Neural progenitor cell (in vitro differentiated cells): Measurements from ENCODE around the gene IRGC. TPM values are rescaled to one million over a fixed set of nuclear protein-coding genes. Genes with fewer than 3 reads are reported as not detected.

Experiments used
- DNase-seq: peaks from one replicate; pipeline ENCODE4 v3.0.0-alpha.2; 2016; ENCODE audit warnings: low spot score
- H2AFZ ChIP-seq: fragments of 200-600 bp; sonication (generic); replicated peaks from 2 replicates; pipeline ENCODE4 v1.6.1; 2016; ENCODE audit warnings: antibody characterized with exemption
- H3F3A ChIP-seq: fragments of 200-600 bp; sonication (generic); 2 replicates; pipeline ENCODE4 v1.6.1; 2016; ENCODE audit warnings: antibody characterized with exemption, low read depth
- H3K27ac ChIP-seq: fragments of 200-600 bp; sonication (generic); 2 replicates; pipeline ENCODE4 v1.5.1; 2016; ENCODE audit warnings: mild to moderate bottlenecking
- H3K27me3 ChIP-seq: fragments of 200-600 bp; sonication (generic); 2 replicates; pipeline ENCODE4 v1.6.1; 2016; ENCODE audit warnings: mild to moderate bottlenecking, moderate library complexity
- H3K36me3 ChIP-seq: fragments of 200-600 bp; sonication (generic); 2 replicates; pipeline ENCODE4 v1.5.1; 2016
- H3K4me1 ChIP-seq: fragments of 200-600 bp; sonication (generic); 2 replicates; pipeline ENCODE4 v1.6.1; 2016; ENCODE audit warnings: mixed run types
- H3K4me2 ChIP-seq: fragments of 200-600 bp; sonication (generic); 2 replicates; pipeline ENCODE4 v1.6.1; 2016
- H3K4me3 ChIP-seq: fragments of 200-600 bp; sonication (generic); 2 replicates; pipeline ENCODE4 v1.5.1; 2016
- H3K79me2 ChIP-seq: fragments of 200-600 bp; sonication (generic); 2 replicates; pipeline ENCODE4 v1.6.1; 2016; ENCODE audit warnings: low read depth
- H3K9ac ChIP-seq: fragments of 200-600 bp; sonication (generic); 2 replicates; pipeline ENCODE4 v1.6.1; 2016
- H3K9me3 ChIP-seq: fragments of 200-600 bp; sonication (generic); 2 replicates; pipeline ENCODE4 v1.5.1; 2016; ENCODE audit warnings: low read depth
- H4K20me1 ChIP-seq: fragments of 200-600 bp; sonication (generic); 2 replicates; pipeline ENCODE4 v1.6.1; 2016; ENCODE audit warnings: low read depth
- H3K27ac Mint-ChIP-seq: 3 replicates; pipeline ENCODE4 v1.8.0; 2021; ENCODE audit warnings: mixed read lengths
- H3K27me3 Mint-ChIP-seq: 2 replicates; pipeline ENCODE4 v1.8.0; 2022; ENCODE audit warnings: low read depth, mild to moderate bottlenecking, inconsistent platforms, moderate library complexity, mixed read lengths; ENCODE audit not compliant: insufficient read depth
- H3K36me3 Mint-ChIP-seq: 3 replicates; pipeline ENCODE4 v1.8.0; 2021; ENCODE audit warnings: mixed read lengths
- H3K4me1 Mint-ChIP-seq: 3 replicates; pipeline ENCODE4 v1.8.0; 2021; ENCODE audit warnings: mixed read lengths
- H3K4me3 Mint-ChIP-seq: 3 replicates; pipeline ENCODE4 v1.8.0; 2021; ENCODE audit warnings: mild to moderate bottlenecking, moderate library complexity, mixed read lengths
- H3K9me3 Mint-ChIP-seq: 3 replicates; pipeline ENCODE4 v1.8.0; 2020; ENCODE audit warnings: mixed read lengths
- EZH2 ChIP-seq: fragments of 200-600 bp; sonication (generic); IDR thresholded peaks from 2 replicates; pipeline ENCODE4 v1.6.1; 2017; ENCODE audit warnings: antibody characterized with exemption, mild to moderate bottlenecking, moderate library complexity
- EZH2phosphoT487 ChIP-seq: fragments of 200-600 bp; sonication (generic); IDR thresholded peaks from 2 replicates; pipeline ENCODE4 v1.6.1; 2017; ENCODE audit warnings: antibody characterized with exemption
- total RNA-seq: library from RNA; depleted of rRNA; stranded (reverse); fragments of >200 nt; gene quantifications from 2 replicates; pipeline ENCODE4 v1.2.3, GENCODE V29; 2015; ENCODE audit warnings: low replicate concordance
- TF ChIP-seq, protein P1 (sequence below): fragments of 200-600 bp; sonication (generic); IDR thresholded peaks from 2 replicates; pipeline ENCODE4 v1.5.1; 2017; ENCODE audit warnings: antibody characterized with exemption, mild to moderate bottlenecking

Gene IRGC
- total RNA-seq, 1 donor from 2014 or later: not detected

DNA sequence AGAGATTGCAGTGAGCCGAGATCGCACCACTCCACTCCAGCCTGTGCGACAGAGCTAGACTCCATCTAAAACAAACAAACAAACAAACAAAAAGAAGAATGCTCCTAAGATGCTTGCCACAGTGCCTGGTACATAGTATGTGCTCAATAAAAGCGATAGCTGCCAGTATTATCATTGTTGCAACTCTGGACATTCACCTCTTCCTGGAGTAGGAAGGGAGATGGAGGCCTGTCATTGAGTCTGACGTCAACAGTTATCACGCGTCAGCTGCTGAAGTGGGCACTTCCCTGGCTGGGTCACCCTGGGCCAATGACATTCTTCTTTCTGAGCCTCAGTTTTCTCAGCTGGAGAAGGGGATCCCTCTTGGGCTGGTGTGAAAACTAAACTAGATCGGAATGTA, 41.7 kb upstream of the IRGC start:
- DNase-seq: no peak
- TF ChIP-seq, protein P1, sequence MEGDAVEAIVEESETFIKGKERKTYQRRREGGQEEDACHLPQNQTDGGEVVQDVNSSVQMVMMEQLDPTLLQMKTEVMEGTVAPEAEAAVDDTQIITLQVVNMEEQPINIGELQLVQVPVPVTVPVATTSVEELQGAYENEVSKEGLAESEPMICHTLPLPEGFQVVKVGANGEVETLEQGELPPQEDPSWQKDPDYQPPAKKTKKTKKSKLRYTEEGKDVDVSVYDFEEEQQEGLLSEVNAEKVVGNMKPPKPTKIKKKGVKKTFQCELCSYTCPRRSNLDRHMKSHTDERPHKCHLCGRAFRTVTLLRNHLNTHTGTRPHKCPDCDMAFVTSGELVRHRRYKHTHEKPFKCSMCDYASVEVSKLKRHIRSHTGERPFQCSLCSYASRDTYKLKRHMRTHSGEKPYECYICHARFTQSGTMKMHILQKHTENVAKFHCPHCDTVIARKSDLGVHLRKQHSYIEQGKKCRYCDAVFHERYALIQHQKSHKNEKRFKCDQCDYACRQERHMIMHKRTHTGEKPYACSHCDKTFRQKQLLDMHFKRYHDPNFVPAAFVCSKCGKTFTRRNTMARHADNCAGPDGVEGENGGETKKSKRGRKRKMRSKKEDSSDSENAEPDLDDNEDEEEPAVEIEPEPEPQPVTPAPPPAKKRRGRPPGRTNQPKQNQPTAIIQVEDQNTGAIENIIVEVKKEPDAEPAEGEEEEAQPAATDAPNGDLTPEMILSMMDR: no peak
- TF ChIP-seq EZH2phosphoT487 (no peak), EZH2 (no peak)
- H3K27ac Mint-ChIP-seq: no peak overlapping the region
- peaks cover 16% of the 10 kb centered on the region for H3F3A ChIP-seq
- no peak overlapping the region for H3K4me2 ChIP-seq
- no peak overlapping the region for H3K27ac ChIP-seq
- H3K4me3 Mint-ChIP-seq: no peak overlapping the region
- peaks cover 23% of the 10 kb centered on the region for H3K27me3 ChIP-seq
- no peaks in the 10 kb centered on the region for H3K9me3 ChIP-seq
- H3K36me3 ChIP-seq: no peaks in the 10 kb centered on the region
- H3K27me3 Mint-ChIP-seq: peaks cover 23% of the 10 kb centered on the region
- H3K4me3 ChIP-seq: no peak overlapping the region
- no peaks in the 10 kb centered on the region for H3K9me3 Mint-ChIP-seq
- H3K4me1 Mint-ChIP-seq: peaks cover 19% of the 10 kb centered on the region
- no peaks in the 10 kb centered on the region for H4K20me1 ChIP-seq
- H3K9ac ChIP-seq: no peak overlapping the region
- peaks cover 13% of the 10 kb centered on the region for H3K4me1 ChIP-seq
- no peaks in the 10 kb centered on the region for H3K79me2 ChIP-seq
- H3K36me3 Mint-ChIP-seq: no peaks in the 10 kb centered on the region
- no peak overlapping the region for H2AFZ ChIP-seq

GRCh38 chr19:43674596-43674995, 41.3 kb upstream of the IRGC start:
- Histone ChIP-seq H3K4me1 (peaks cover 13% of the 10 kb centered on the region), H3K27ac (no peak overlapping the region), H3K36me3 (no peaks in the 10 kb centered on the region), H3K9ac (no peak overlapping the region), H3F3A (peaks cover 12% of the 10 kb centered on the region), H3K27me3 (peaks cover 19% of the 10 kb centered on the region), H3K9me3 (no peaks in the 10 kb centered on the region), H2AFZ (no peak overlapping the region), H3K79me2 (no peaks in the 10 kb centered on the region), H3K4me2 (no peak overlapping the region), H3K4me3 (no peak overlapping the region), H4K20me1 (no peaks in the 10 kb centered on the region)
- no peaks in the 10 kb centered on the region for H3K36me3 Mint-ChIP-seq
- TF ChIP-seq EZH2phosphoT487 (no peak), EZH2 (no peak)
- TF ChIP-seq, protein P1: no peak
- H3K9me3 Mint-ChIP-seq: no peaks in the 10 kb centered on the region
- DNase-seq: no peak
- H3K27me3 Mint-ChIP-seq: peaks cover 19% of the 10 kb centered on the region
- peaks cover 19% of the 10 kb centered on the region for H3K4me1 Mint-ChIP-seq
- H3K27ac Mint-ChIP-seq: no peak overlapping the region
- H3K4me3 Mint-ChIP-seq: no peak overlapping the region

- no peak for DNase-seq
- no peaks in the 10 kb centered on the region for H3K9me3 ChIP-seq
- H3K27me3 Mint-ChIP-seq: peaks cover 13% of the 10 kb centered on the region
- no peaks in the 10 kb centered on the region for H3K36me3 ChIP-seq
- no peaks in the 10 kb centered on the region for H3K36me3 Mint-ChIP-seq
- H3K9me3 Mint-ChIP-seq: no peaks in the 10 kb centered on the region
- H3K9ac ChIP-seq: no peak overlapping the region
- TF ChIP-seq, protein P1: no peak
- H3K4me3 ChIP-seq: no peak overlapping the region
- peaks cover 9% of the 10 kb centered on the region for H3F3A ChIP-seq
- H3K4me1 ChIP-seq: peaks cover 6% of the 10 kb centered on the region
- no peak overlapping the region for H3K4me2 ChIP-seq
- H3K27ac ChIP-seq: no peak overlapping the region
- H4K20me1 ChIP-seq: no peaks in the 10 kb centered on the region
- H3K27ac Mint-ChIP-seq: no peak overlapping the region
- H3K79me2 ChIP-seq: no peaks in the 10 kb centered on the region
- H3K4me3 Mint-ChIP-seq: no peak overlapping the region
- H3K4me1 Mint-ChIP-seq: peaks cover 12% of the 10 kb centered on the region
- peaks cover 11% of the 10 kb centered on the region for H3K27me3 ChIP-seq
- peak overlapping the region; percentile 54 for H2AFZ ChIP-seq
These were observed 40.5 kb upstream of the IRGC start for GRCh38 chr19:43675269-43675879.
